SK-N-SH treated with all-trans-retinoic acid at 6 μM for 48 hours (cell line): Measurements from ENCODE around the gene MUC21.

Experiments used
- ATAC-seq: fragments of 200-7000 bp; cut with Tn5 transposase; 3 replicates; pipeline ENCODE4 v1.9.1; 2020; ENCODE audit warnings: mild to moderate bottlenecking, moderate library complexity
- ARNTL ChIP-seq: fragments of 450-650 bp; formaldehyde crosslinking; IDR thresholded peaks from 2 replicates; pipeline ENCODE4 v1.5.0; 2020; ENCODE audit warnings: low read depth, mild to moderate bottlenecking, moderate library complexity, borderline replicate concordance
- BACH2 ChIP-seq: fragments of 250-450 bp; sonication (Bioruptor Pico); IDR thresholded peaks from 2 replicates; pipeline ENCODE4 v1.9.0; 2021; ENCODE audit warnings: mild to moderate bottlenecking, borderline replicate concordance
- CREB5 ChIP-seq: fragments of 250-450 bp; sonication (Bioruptor Pico); IDR thresholded peaks from 2 replicates; pipeline ENCODE4 v1.5.1; 2020; ENCODE audit warnings: low read depth, mild to moderate bottlenecking, moderate library complexity
- CSDC2 ChIP-seq: fragments of 250-450 bp; sonication (Bioruptor Pico); IDR thresholded peaks from 2 replicates; pipeline ENCODE4 v1.5.0; 2020; ENCODE audit warnings: mild to moderate bottlenecking, moderate library complexity
- CSRNP3 ChIP-seq: fragments of 250-450 bp; sonication (Bioruptor Pico); IDR thresholded peaks from 2 replicates; pipeline ENCODE4 v1.5.1; 2021; ENCODE audit warnings: mild to moderate bottlenecking, moderate library complexity
- GLIS3 ChIP-seq: fragments of 250-450 bp; sonication (Bioruptor Pico); IDR thresholded peaks from 2 replicates; pipeline ENCODE4 v1.5.0; 2020; ENCODE audit warnings: mild to moderate bottlenecking, moderate library complexity
- ISL1 ChIP-seq: fragments of 250-450 bp; sonication (Bioruptor Pico); IDR thresholded peaks from 2 replicates; pipeline ENCODE4 v2.1.2; 2022; ENCODE audit warnings: mild to moderate bottlenecking, moderate library complexity
- PATZ1 ChIP-seq: fragments of 250-450 bp; sonication (Bioruptor Pico); IDR thresholded peaks from 2 replicates; pipeline ENCODE4 v1.8.0; 2020; ENCODE audit warnings: mild to moderate bottlenecking, moderate library complexity, borderline replicate concordance
- POU6F1 ChIP-seq: fragments of 250-450 bp; sonication (Bioruptor Pico); IDR thresholded peaks from 2 replicates; pipeline ENCODE4 v1.8.0; 2021; ENCODE audit warnings: low read depth, mild to moderate bottlenecking, moderate library complexity, borderline replicate concordance
- PPARA ChIP-seq: fragments of 250-450 bp; sonication (Bioruptor Pico); IDR thresholded peaks from 2 replicates; pipeline ENCODE4 v1.5.0; 2020; ENCODE audit warnings: mild to moderate bottlenecking, borderline replicate concordance
- TCF4 ChIP-seq: fragments of 250-450 bp; sonication (Bioruptor Pico); IDR thresholded peaks from 2 replicates; pipeline ENCODE4 v1.8.0; 2021; ENCODE audit warnings: mild to moderate bottlenecking, moderate library complexity, borderline replicate concordance
- TOX ChIP-seq: fragments of 250-450 bp; sonication (Bioruptor Pico); IDR thresholded peaks from 2 replicates; pipeline ENCODE4 v1.8.0; 2021; ENCODE audit warnings: mild to moderate bottlenecking, moderate library complexity, borderline replicate concordance
- TSHZ2 ChIP-seq: fragments of 250-450 bp; sonication (Bioruptor Pico); IDR thresholded peaks from 2 replicates; pipeline ENCODE4 v1.5.0; 2020; ENCODE audit warnings: mild to moderate bottlenecking, moderate library complexity
- ZC3H10 ChIP-seq: fragments of 250-450 bp; sonication (Bioruptor Pico); IDR thresholded peaks from 2 replicates; pipeline ENCODE4 v1.5.1; 2021; ENCODE audit warnings: mild to moderate bottlenecking, moderate library complexity
- ZFP3 ChIP-seq: fragments of 250-450 bp; sonication (Bioruptor Pico); IDR thresholded peaks from 2 replicates; pipeline ENCODE4 v1.5.0; 2020; ENCODE audit warnings: mild to moderate bottlenecking, moderate library complexity
- ZFP30 ChIP-seq: fragments of 450-650 bp; formaldehyde crosslinking; IDR thresholded peaks from 2 replicates; pipeline ENCODE4 v1.5.0; 2022; ENCODE audit warnings: mild to moderate bottlenecking, moderate library complexity
- ZNF565 ChIP-seq: fragments of 450-650 bp; formaldehyde crosslinking; conservative IDR thresholded peaks from 2 replicates; pipeline ENCODE4 v1.5.0; 2020; ENCODE audit warnings: low read depth, mild to moderate bottlenecking, moderate library complexity
- ZNF70 ChIP-seq: fragments of 450-650 bp; formaldehyde crosslinking; IDR thresholded peaks from 2 replicates; pipeline ENCODE4 v1.5.0; 2020; ENCODE audit warnings: mild to moderate bottlenecking, moderate library complexity
- ZNF8 ChIP-seq: fragments of 450-650 bp; formaldehyde crosslinking; IDR thresholded peaks from 2 replicates; pipeline ENCODE4 v1.5.0; 2020; ENCODE audit warnings: mild to moderate bottlenecking, moderate library complexity

MUC21 gene

GRCh38 chr6:31002471-31002870 is 19.0 kb downstream of the MUC21 start:
- TF ChIP-seq TSHZ2 (CRISPR knock-in tag), result no peak
- TF ChIP-seq BACH2, result no peak
- no peak for TF ChIP-seq CREB5 (CRISPR knock-in tag)
- no peak for TF ChIP-seq CSRNP3 (CRISPR knock-in tag)
- no peak for TF ChIP-seq ZNF70 (CRISPR knock-in tag)
- ATAC-seq, result no peak

GRCh38 chr6:31004794-31005193 is 21.3 kb downstream of the MUC21 start:
- ATAC-seq, result no peak
- TF ChIP-seq TOX (CRISPR knock-in tag) (no peak), ARNTL (no peak), GLIS3 (no peak), PPARA (CRISPR knock-in tag) (no peak), PATZ1 (no peak), CSDC2 (CRISPR knock-in tag) (no peak), TSHZ2 (CRISPR knock-in tag) (no peak), ZFP30 (CRISPR knock-in tag) (no peak), ZNF70 (CRISPR knock-in tag) (no peak), POU6F1 (CRISPR knock-in tag) (no peak), ISL1 (CRISPR knock-in tag) (no peak), TCF4 (no peak), ZFP3 (CRISPR knock-in tag) (no peak), BACH2 (no peak), CSRNP3 (CRISPR knock-in tag) (no peak), ZC3H10 (CRISPR knock-in tag) (no peak), ZNF8 (CRISPR knock-in tag) (no peak), ZNF565 (CRISPR knock-in tag) (no peak)
